ENCODE results near the gene RGPD4.
"Not testable (repeated sequence)": the region's sequence is repeated elsewhere in the genome, so short reads cannot be mapped to it uniquely, and the experiment has no call there.

The RGPD4 gene

GRCh38 chr2:107826749-107827148 is at the start of gene RGPD4:
RGPD4 (plus strand) TSS chr2:107826892; CDS start chr2:107827014, 122 bp downstream.
- DNase-seq: not testable (repeated sequence)

GRCh38 chr2:107777974-107778373 is 48.7 kb upstream of the RGPD4 start:
- no peak for DNase-seq

- DNase-seq: no peak
Measured at GRCh38 chr2:107785756-107786155, 40.9 kb upstream of the RGPD4 start.

- no peak for DNase-seq
Measured at GRCh38 chr2:107790837-107791236, 35.9 kb upstream of the RGPD4 start.

GRCh38 chr2:107801498-107801897 is 25.2 kb upstream of the RGPD4 start:
- DNase-seq: no peak

- no peak for DNase-seq
Measured at GRCh38 chr2:107804608-107805498, 21.8 kb upstream of the RGPD4 start.

- no peak for DNase-seq
Measured at GRCh38 chr2:107806901-107807300, 19.8 kb upstream of the RGPD4 start.

- no peak for DNase-seq
Measured at GRCh38 chr2:107807988-107808387, 18.7 kb upstream of the RGPD4 start.

- no peak for DNase-seq
Measured at GRCh38 chr2:107808959-107809358, 17.7 kb upstream of the RGPD4 start.

GRCh38 chr2:107809835-107810234 is 16.9 kb upstream of the RGPD4 start:
- DNase-seq: no peak

GRCh38 chr2:107810734-107811133 is 16.0 kb upstream of the RGPD4 start:
- DNase-seq: no peak

- DNase-seq: no peak
Measured at GRCh38 chr2:107811411-107811810, 15.3 kb upstream of the RGPD4 start.

GRCh38 chr2:107812006-107812405 is 14.7 kb upstream of the RGPD4 start:
- no peak for DNase-seq

- DNase-seq: no peak
Measured at GRCh38 chr2:107817378-107817777, 9.3 kb upstream of the RGPD4 start.

- DNase-seq: no peak
Measured at GRCh38 chr2:107822302-107822701, 4.4 kb upstream of the RGPD4 start.

GRCh38 chr2:107824451-107825205 is 2.1 kb upstream of the RGPD4 start:
- DNase-seq: no peak

- no peak for DNase-seq
Measured at GRCh38 chr2:107825206-107825563, 1.5 kb upstream of the RGPD4 start.

- DNase-seq: not testable (repeated sequence)
Measured at GRCh38 chr2:107829514-107829913, 2.8 kb downstream of the RGPD4 start.

- not testable (repeated sequence) for DNase-seq
Measured at GRCh38 chr2:107833152-107833551, 6.5 kb downstream of the RGPD4 start.

GRCh38 chr2:107833618-107834017 is 6.9 kb downstream of the RGPD4 start:
- not testable (repeated sequence) for DNase-seq

- not testable (repeated sequence) for DNase-seq
Measured at GRCh38 chr2:107916121-107916520, 89.4 kb downstream of the RGPD4 start.

GRCh38 chr2:107916696-107917370 is 90.1 kb downstream of the RGPD4 start:
- not testable (repeated sequence) for DNase-seq

- no peak for DNase-seq
Measured at GRCh38 chr2:107927034-107927534, 100.4 kb downstream of the RGPD4 start.
